A549 (cell line): ENCODE measurements around the gene NHSL1.

Source experiments
- CBX2 ChIP-seq: fragments of 200-600 bp; sonication (generic); IDR thresholded peaks from 2 replicates; pipeline ENCODE4 v1.6.1; 2016; ENCODE audit warnings: low read depth, mild to moderate bottlenecking, borderline replicate concordance
- FOSB ChIP-seq: fragments of 250-450 bp; sonication (Bioruptor Pico); IDR thresholded peaks from 2 replicates; pipeline ENCODE4 v1.5.0; 2020; ENCODE audit warnings: mild to moderate bottlenecking, moderate library complexity
- JUNB ChIP-seq: fragments of >200 bp; sonication (Bioruptor Twin); formaldehyde crosslinking; IDR thresholded peaks from 2 replicates; pipeline ENCODE4 v1.6.1; 2016
- RAD21 ChIP-seq, 2 experiments: fragments of >200 bp in 1 of 2; sonication (Bioruptor Twin) in 1 of 2; formaldehyde crosslinking in 1 of 2; IDR thresholded peaks in 1 of 2; conservative IDR thresholded peaks in 1 of 2; 2 replicates in 1 of 2; 3 replicates in 1 of 2; pipeline ENCODE4 v1.6.1; 2012 to 2018; ENCODE audit warnings: inconsistent platforms in 1 of 2
- TF ChIP-seq, protein P1 (sequence below): fragments of >200 bp; sonication (Bioruptor Twin); formaldehyde crosslinking; IDR thresholded peaks from 3 replicates; pipeline ENCODE4 v1.5.1; 2016

DNA sequence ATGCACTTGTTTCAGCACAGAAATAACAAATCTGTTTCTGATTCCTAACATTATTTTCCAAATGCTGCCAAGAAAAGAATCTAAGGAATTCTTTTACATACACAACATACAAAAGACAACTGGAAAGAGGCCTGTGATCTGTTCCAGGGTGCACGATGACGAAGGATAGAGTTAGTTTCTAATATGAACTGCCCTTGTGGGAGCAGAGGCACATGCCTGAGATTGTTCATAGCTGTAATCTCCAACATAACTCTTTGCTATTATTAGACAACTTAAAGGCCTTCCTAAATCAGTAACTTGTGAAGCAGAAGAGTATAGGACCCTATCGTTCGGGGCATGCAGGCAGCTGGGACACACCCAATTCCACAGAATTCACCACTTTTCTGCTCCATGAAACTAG is 41.2 kb upstream of the NHSL1 start:
- TF ChIP-seq, protein P1, sequence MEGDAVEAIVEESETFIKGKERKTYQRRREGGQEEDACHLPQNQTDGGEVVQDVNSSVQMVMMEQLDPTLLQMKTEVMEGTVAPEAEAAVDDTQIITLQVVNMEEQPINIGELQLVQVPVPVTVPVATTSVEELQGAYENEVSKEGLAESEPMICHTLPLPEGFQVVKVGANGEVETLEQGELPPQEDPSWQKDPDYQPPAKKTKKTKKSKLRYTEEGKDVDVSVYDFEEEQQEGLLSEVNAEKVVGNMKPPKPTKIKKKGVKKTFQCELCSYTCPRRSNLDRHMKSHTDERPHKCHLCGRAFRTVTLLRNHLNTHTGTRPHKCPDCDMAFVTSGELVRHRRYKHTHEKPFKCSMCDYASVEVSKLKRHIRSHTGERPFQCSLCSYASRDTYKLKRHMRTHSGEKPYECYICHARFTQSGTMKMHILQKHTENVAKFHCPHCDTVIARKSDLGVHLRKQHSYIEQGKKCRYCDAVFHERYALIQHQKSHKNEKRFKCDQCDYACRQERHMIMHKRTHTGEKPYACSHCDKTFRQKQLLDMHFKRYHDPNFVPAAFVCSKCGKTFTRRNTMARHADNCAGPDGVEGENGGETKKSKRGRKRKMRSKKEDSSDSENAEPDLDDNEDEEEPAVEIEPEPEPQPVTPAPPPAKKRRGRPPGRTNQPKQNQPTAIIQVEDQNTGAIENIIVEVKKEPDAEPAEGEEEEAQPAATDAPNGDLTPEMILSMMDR: no peak
- TF ChIP-seq JUNB (no peak), FOSB (CRISPR knock-in tag) (no peak), CBX2 (no peak), RAD21 (conservative IDR thresholded peaks at IDR 0.05 in 1 of 2, IDR thresholded peaks at IDR 0.05 in 1 of 2) (no peak)
